Spleen (tissue), 11 donors: ENCODE results near the gene RNPEPL1. TPM values are rescaled to one million over a fixed set of nuclear protein-coding genes. Genes with fewer than 3 reads are reported as not detected.

Experiments used
- DNase-seq: peaks from one replicate; pipeline ENCODE4 v3.0.0-alpha.2; 2020
- H3K27ac ChIP-seq, 8 donors: fragments of 200-600 bp; sonication (generic) in 7 of 8; 1 replicate in 4 of 8; 2 replicates in 4 of 8; pipeline versions ENCODE4 v1.5.0 to v1.8.0; 2016 to 2021; ENCODE audit warnings: inconsistent platforms in 4 of 8, mild to moderate bottlenecking in 4 of 8, moderate library complexity in 1 of 8
- H3K27me3 ChIP-seq, 7 donors: fragments of 200-600 bp; sonication (generic) in 6 of 7; replicated peaks in 1 of 7; 1 replicate in 4 of 7; 2 replicates in 3 of 7; pipeline versions ENCODE4 v1.5.0 to v1.8.0; 2016 to 2021; ENCODE audit warnings: inconsistent platforms in 3 of 7, mild to moderate bottlenecking in 1 of 7
- H3K36me3 ChIP-seq, 6 donors: fragments of 200-600 bp; sonication (generic) in 5 of 6; 1 replicate in 4 of 6; 2 replicates in 2 of 6; pipeline versions ENCODE4 v1.5.0 to v1.8.0; 2016 to 2021; ENCODE audit warnings: inconsistent platforms in 2 of 6
- H3K4me1 ChIP-seq, 6 donors: fragments of 200-600 bp; sonication (generic) in 5 of 6; 1 replicate in 3 of 6; 2 replicates in 3 of 6; pipeline versions ENCODE4 v1.5.0 to v1.8.0; 2016 to 2021; ENCODE audit warnings: inconsistent platforms in 3 of 6
- H3K4me3 ChIP-seq, 8 donors: fragments of 200-600 bp; sonication (generic) in 7 of 8; 1 replicate in 4 of 8; 2 replicates in 4 of 8; pipeline versions ENCODE4 v1.5.0 to v1.8.0; 2016 to 2021; ENCODE audit warnings: inconsistent platforms in 4 of 8, mild to moderate bottlenecking in 4 of 8, moderate library complexity in 2 of 8
- H3K9me3 ChIP-seq, 8 donors: fragments of 200-600 bp; sonication (generic) in 7 of 8; 1 replicate in 4 of 8; 2 replicates in 4 of 8; pipeline versions ENCODE4 v1.5.0 to v1.8.0; 2016 to 2021; ENCODE audit warnings: inconsistent platforms in 4 of 8
- CTCF ChIP-seq, 11 experiments: fragments of 200-600 bp in 7 of 11; fragments of 450-650 bp in 4 of 11; sonication (generic) in 4 of 11; IDR thresholded peaks in 8 of 11; conservative IDR thresholded peaks in 3 of 11; 1 replicate in 7 of 11; 2 replicates in 4 of 11; pipeline versions ENCODE4 v1.4.0 to v1.8.0; 2016 to 2021; ENCODE audit warnings: antibody characterized with exemption in 11 of 11, inconsistent platforms in 4 of 11, mild to moderate bottlenecking in 1 of 11
- POLR2A ChIP-seq, 3 donors: fragments of 450-650 bp; IDR thresholded peaks; one replicate each; pipeline ENCODE4 v1.5.1; 2017; ENCODE audit warnings: antibody characterized with exemption in 3 of 3, mild to moderate bottlenecking in 1 of 3
- POLR2AphosphoS5 ChIP-seq, 3 donors: sonication (generic); formaldehyde crosslinking; IDR thresholded peaks; one replicate each; pipeline ENCODE4 v1.5.1; 2017; ENCODE audit warnings: antibody characterized with exemption in 3 of 3
- WGBS, 5 donors: extraction: QIAGEN DNeasy Blood & Tissue Kit in 3 of 5; methylation state at CpG; one replicate each; pipeline versions ENCODE4 v1.1.5 to v1.1.7; 2013 to 2018; 5-methylcytosine and 5-hydroxymethylcytosine counted together
- intact Hi-C: fragments of 100-400 bp; cut with DNase I; formaldehyde crosslinking; loops from one replicate; pipeline ENCODE4 v1.15.0; 2023; ENCODE audit warnings: low total_unique reads
- polyA plus RNA-seq, 3 donors: library from polyadenylated mRNA; stranded (reverse); fragments of 200-250 nt; gene quantifications; one replicate each; pipeline ENCODE4 v1.2.1, GENCODE V29; 2013
- total RNA-seq, 7 donors: library from RNA; depleted of rRNA in 3 of 7; stranded (reverse); fragments of >200 nt in 3 of 7; fragmentation: NEBNext Ultra II Directional in 4 of 7; extraction: Animal tissue kit (Norgen Biotek cat#: 25700) in 4 of 7; gene quantifications; one replicate each; pipeline versions ENCODE4 v1.1.0 to v1.2.1, GENCODE V29; 2016 to 2021
- donor health status: healthy with polysubstance abuse.
- donor health status: DM: no; HTN: no; CAD: no; lungs with moderate emphysema.
- donor health status: DM: no; HTN: no; CAD: no.
- donor health status: Bipolar disorder and iron deficiency.
- donor health status: healthy.
- donor health status: DM: no; HTN: no; CAD: no.
- donor health status: DM: yes; HTN: yes; CAD: no.

The RNPEPL1 gene
- total and polyA plus RNA-seq, 10 donors: 57.2 to 165 (median 87.4) TPM

- Histone ChIP-seq H3K4me1 (peaks cover 19 to 77% (median 47%) of the 10 kb centered on the region in 6 donors), H3K27me3 (no peaks in the 10 kb centered on the region), H3K4me3 (no peak overlapping the region), H3K27ac (no peak overlapping the region), H3K36me3 (peaks cover 3 to 30% (median 21%) of the 10 kb centered on the region in 6 donors), H3K9me3 (peaks cover 0 to 8% (median 6%) of the 10 kb centered on the region in 8 donors)
- no peak for DNase-seq
- intact Hi-C loops: no loop called here
- 91 to 99% (median 95%) methylated on average over 5 of the region's 5 CpGs for WGBS, 5 donors
- no peak for TF ChIP-seq POLR2AphosphoS5 (IDR thresholded peaks at IDR 0.05)
- no peak for TF ChIP-seq POLR2A (IDR thresholded peaks at IDR 0.05)
- TF ChIP-seq CTCF (IDR thresholded peaks at IDR 0.05 in 8 of 11, conservative IDR thresholded peaks at IDR 0.05 in 3 of 11): no peak
These were observed 13.5 kb downstream of the RNPEPL1 start for GRCh38 chr2:240581811-240582210.

GRCh38 chr2:240582781-240583180, 14.5 kb downstream of the RNPEPL1 start:
- peaks cover 24 to 83% (median 55%) of the 10 kb centered on the region in 6 donors for H3K4me1 ChIP-seq
- DNase-seq: no peak
- 88 to 90% (median 89%) methylated on average over 3 of the region's 3 CpGs for WGBS, 5 donors

GRCh38 chr2:240583774-240584173, 15.5 kb downstream of the RNPEPL1 start:
- Histone ChIP-seq H3K27ac (peak overlapping the region in 5 of 8 donors; percentile 94 to 98 (median 96)), H3K4me3 (no peak overlapping the region), H3K4me1 (peaks cover 32 to 83% (median 58%) of the 10 kb centered on the region in 6 donors), H3K9me3 (peaks cover 0 to 8% (median 6%) of the 10 kb centered on the region in 8 donors), H3K27me3 (no peaks in the 10 kb centered on the region), H3K36me3 (peaks cover 0 to 10% (median 2%) of the 10 kb centered on the region in 6 donors)
- intact Hi-C loops: no loop called here
- TF ChIP-seq CTCF (IDR thresholded peaks at IDR 0.05 in 8 of 11, conservative IDR thresholded peaks at IDR 0.05 in 3 of 11) (no peak), POLR2A (IDR thresholded peaks at IDR 0.05) (no peak), POLR2AphosphoS5 (IDR thresholded peaks at IDR 0.05) (no peak)
- peak; percentile 47 for DNase-seq
- WGBS, 5 donors: 83 to 94% (median 92%) methylated on average over 3 to 4 of the region's 4 CpGs

More at GRCh38 chr2:240582781-240583180, 14.5 kb downstream of the RNPEPL1 start:
- peaks cover 0 to 20% (median 11%) of the 10 kb centered on the region in 6 donors for H3K36me3 ChIP-seq
- no peak for TF ChIP-seq CTCF (IDR thresholded peaks at IDR 0.05 in 8 of 11, conservative IDR thresholded peaks at IDR 0.05 in 3 of 11)
- TF ChIP-seq POLR2AphosphoS5 (IDR thresholded peaks at IDR 0.05): no peak
- no peak for TF ChIP-seq POLR2A (IDR thresholded peaks at IDR 0.05)
- H3K9me3 ChIP-seq: peaks cover 0 to 8% (median 6%) of the 10 kb centered on the region in 8 donors
- no peak overlapping the region for H3K4me3 ChIP-seq
- H3K27ac ChIP-seq: no peak overlapping the region
- H3K27me3 ChIP-seq: no peaks in the 10 kb centered on the region
- intact Hi-C loops: no loop called here

GRCh38 chr2:240584486-240585031, 16.3 kb downstream of the RNPEPL1 start:
- peak; percentile 80 for DNase-seq
- TF ChIP-seq POLR2AphosphoS5 (IDR thresholded peaks at IDR 0.05) (peak in 2 of 3 donors; percentile 47 to 68), POLR2A (IDR thresholded peaks at IDR 0.05) (no peak)
- WGBS, 5 donors: 45 to 65% (median 51%) methylated on average over 4 of the region's 4 CpGs
- intact Hi-C loops: no loop called here
- no peaks in the 10 kb centered on the region for H3K27me3 ChIP-seq
- H3K9me3 ChIP-seq: peaks cover 0 to 8% (median 6%) of the 10 kb centered on the region in 8 donors
- peaks cover 0 to 11% (median 3%) of the 10 kb centered on the region in 6 donors for H3K36me3 ChIP-seq
- H3K27ac ChIP-seq: peak overlapping the region in 7 of 8 donors; percentile 94 to 98 (median 97)
- peak overlapping the region in 6 of 8 donors; percentile 92 to 100 (median 96) for H3K4me3 ChIP-seq
- peaks cover 28 to 83% (median 58%) of the 10 kb centered on the region in 6 donors for H3K4me1 ChIP-seq
